ENCODE measurements around the gene SERGEF.

SERGEF gene

GRCh38 chr11:17950644-17951043 is 62.2 kb downstream of the SERGEF start:
- no peak for DNase-seq

- no peak for DNase-seq
These were observed 64.6 kb downstream of the SERGEF start for GRCh38 chr11:17948296-17948695.

- no peak for DNase-seq
These were observed 73.3 kb downstream of the SERGEF start for GRCh38 chr11:17939542-17939941.

GRCh38 chr11:17936790-17937189 is 76.1 kb downstream of the SERGEF start:
- DNase-seq, result no peak

- DNase-seq, result no peak
These were observed 78.7 kb downstream of the SERGEF start for GRCh38 chr11:17934194-17934593.

GRCh38 chr11:17933708-17934107 is 79.1 kb downstream of the SERGEF start:
- no peak for DNase-seq

GRCh38 chr11:17932472-17932871 is 80.4 kb downstream of the SERGEF start:
- no peak for DNase-seq

GRCh38 chr11:17931595-17931994 is 81.3 kb downstream of the SERGEF start:
- no peak for DNase-seq

- no peak for DNase-seq
These were observed 82.2 kb downstream of the SERGEF start for GRCh38 chr11:17930544-17931125.

- no peak for DNase-seq
These were observed 83.7 kb downstream of the SERGEF start for GRCh38 chr11:17929171-17929570.

GRCh38 chr11:17927681-17928343 is 85.0 kb downstream of the SERGEF start:
- DNase-seq, result peak; percentile 56

GRCh38 chr11:17927041-17927440 is 85.8 kb downstream of the SERGEF start:
- DNase-seq, result no peak

GRCh38 chr11:17924713-17925112 is 88.1 kb downstream of the SERGEF start:
- DNase-seq, result no peak

GRCh38 chr11:17923217-17923616 is 89.6 kb downstream of the SERGEF start:
- peak; percentile 45 for DNase-seq

- DNase-seq, result no peak
These were observed 90.4 kb downstream of the SERGEF start for GRCh38 chr11:17922416-17922788.

GRCh38 chr11:17921659-17922415 is 91.0 kb downstream of the SERGEF start:
- DNase-seq, result peak; percentile 53

GRCh38 chr11:17918049-17918605 is 94.7 kb downstream of the SERGEF start:
- no peak for DNase-seq

GRCh38 chr11:17917556-17917955 is 95.3 kb downstream of the SERGEF start:
- no peak for DNase-seq

GRCh38 chr11:17915500-17916143 is 97.2 kb downstream of the SERGEF start:
- DNase-seq, result no peak

GRCh38 chr11:17914957-17915356 is 97.9 kb downstream of the SERGEF start:
- DNase-seq, result no peak

GRCh38 chr11:17907046-17907445 is 105.8 kb downstream of the SERGEF start:
- DNase-seq, result no peak

GRCh38 chr11:17906436-17906835 is 106.4 kb downstream of the SERGEF start:
- no peak for DNase-seq

- no peak for DNase-seq
These were observed 107.4 kb downstream of the SERGEF start for GRCh38 chr11:17905477-17905876.
